GM10266 (cell line): ENCODE data around the gene NBEAL2.
A peak's percentile ranks its signal among the peaks of the same experiment; 100 is the strongest.

Experiments used
- DNase-seq: peaks from one replicate; pipeline ENCODE4 v3.0.0; 2012; ENCODE audit errors: extremely low spot score
- CTCF ChIP-seq: IDR thresholded peaks from 2 replicates; pipeline ENCODE4 v1.5.1; 2012; ENCODE audit warnings: mild to moderate bottlenecking, low read depth; ENCODE audit not compliant: control insufficient read depth, insufficient read depth; ENCODE audit errors: missing control alignments

Gene NBEAL2

GRCh38 chr3:46946856-46947545, 32.5 kb upstream of the NBEAL2 start:
- no peak for TF ChIP-seq CTCF
- no peak for DNase-seq

GRCh38 chr3:46947546-46947901, 31.9 kb upstream of the NBEAL2 start:
- DNase-seq: no peak
- no peak for TF ChIP-seq CTCF

GRCh38 chr3:46947981-46948791, 31.3 kb upstream of the NBEAL2 start:
- no peak for TF ChIP-seq CTCF
- no peak for DNase-seq

- no peak for TF ChIP-seq CTCF
- peak; percentile 40 for DNase-seq
These were observed 30.4 kb upstream of the NBEAL2 start for GRCh38 chr3:46948830-46949671.

- no peak for TF ChIP-seq CTCF
- DNase-seq: no peak
These were observed 29.3 kb upstream of the NBEAL2 start for GRCh38 chr3:46950177-46950576.

GRCh38 chr3:46950650-46951241, 28.7 kb upstream of the NBEAL2 start:
- no peak for TF ChIP-seq CTCF
- DNase-seq: no peak

GRCh38 chr3:46952813-46953212, 26.7 kb upstream of the NBEAL2 start:
- DNase-seq: no peak
- TF ChIP-seq CTCF: no peak
